Aortic smooth muscle cell (primary cell): ENCODE results near the gene DLL4. TPM values are rescaled to one million over a fixed set of nuclear protein-coding genes. Genes with fewer than 3 reads are reported as not detected.

Experiments
- total RNA-seq: library from RNA; depleted of rRNA; stranded (reverse); fragments of >200 nt; gene quantifications from 2 replicates; pipeline ENCODE4 v1.2.3, GENCODE V29; 2014

DLL4 gene
- 0.56 and 1.5 TPM in 2 replicates for total RNA-seq

GRCh38 chr15:40928821-40929659 lies at the start of gene DLL4:
Gene DLL4 (plus strand): TSS chr15:40929340. CDS start chr15:40929669, 329 bp downstream.

GRCh38 chr15:40893733-40894680 lies 35.1 kb upstream of the DLL4 start, which contains the start of gene VPS18:
Gene VPS18 (plus strand): TSS chr15:40894450. CDS start chr15:40894769, 319 bp downstream.

GRCh38 chr15:40952901-40953712 lies 24.0 kb downstream of the DLL4 start, which contains the start of gene CHAC1:
Gene CHAC1 (plus strand): TSS chr15:40953471. CDS start chr15:40953584, 113 bp downstream.

Other genes starting within 250 kb of the DLL4 start
- gene RAD51, start 234.2 kb upstream of the DLL4 start, total RNA-seq, result 4.0 and 6.9 TPM in 2 replicates
- 16.0 and 24.0 TPM in 2 replicates for gene RMDN3, start 174.1 kb upstream of the DLL4 start, total RNA-seq
- 2.4 and 3.2 TPM in 2 replicates for gene GCHFR, start 165.3 kb upstream of the DLL4 start, total RNA-seq
- under 0.01 and 0.06 TPM in 2 replicates for gene C15orf62, start 159.4 kb upstream of the DLL4 start, total RNA-seq
- gene ZFYVE19, start 122.3 kb upstream of the DLL4 start, total RNA-seq, result 13.7 and 14.0 TPM in 2 replicates
- 19.3 and 35.3 TPM in 2 replicates for gene DNAJC17, start 121.9 kb upstream of the DLL4 start, total RNA-seq
- gene PPP1R14D, start 100.6 kb upstream of the DLL4 start, total RNA-seq, result not detected in 2 replicates
- 0.06 and 0.26 TPM in 2 replicates for gene SPINT1, start 85.3 kb upstream of the DLL4 start, total RNA-seq
- gene RHOV, start 55.1 kb upstream of the DLL4 start, total RNA-seq, result 0.06 TPM in 1 of 2 replicates, not detected in the other
- 41.8 and 51.5 TPM in 2 replicates for gene VPS18, start 34.9 kb upstream of the DLL4 start, total RNA-seq
- 2.8 and 5.3 TPM in 2 replicates for gene CHAC1, start 24.1 kb downstream of the DLL4 start, total RNA-seq
- gene INO80, start 186.9 kb downstream of the DLL4 start, total RNA-seq, result 22.4 and 23.1 TPM in 2 replicates